ENCODE data around the gene PDE11A.
"Not testable (repeated sequence)": the region's sequence is repeated elsewhere in the genome, so short reads cannot be mapped to it uniquely, and the experiment has no call there.

Gene PDE11A

GRCh38 chr2:178072383-178073301 is at the start of gene PDE11A:
Gene PDE11A, minus strand, starts transcription at chr2:178072777. Its CDS starts 340 bp downstream, at chr2:178072437.
- DNase-seq: peak; percentile 30

- DNase-seq: peak; percentile 90
Observed at GRCh38 chr2:178119179-178119922, 46.8 kb upstream of the PDE11A start.

GRCh38 chr2:178117725-178118124 is 45.1 kb upstream of the PDE11A start:
- DNase-seq: no peak

- DNase-seq: no peak
Observed at GRCh38 chr2:178115271-178115670, 42.7 kb upstream of the PDE11A start.

GRCh38 chr2:178114462-178114861 is 41.9 kb upstream of the PDE11A start:
- DNase-seq: no peak

- DNase-seq: peak; percentile 90
Observed at GRCh38 chr2:178112202-178113152, 39.9 kb upstream of the PDE11A start, which contains the start of gene RBM45. Gene RBM45, plus strand, starts transcription at chr2:178112437. Its CDS starts 110 bp downstream, at chr2:178112547.

- no peak for DNase-seq
Observed at GRCh38 chr2:178111743-178112142, 39.2 kb upstream of the PDE11A start.

- no peak for DNase-seq
Observed at GRCh38 chr2:178110681-178111080, 38.1 kb upstream of the PDE11A start.

- peak; percentile 76 for DNase-seq
Observed at GRCh38 chr2:178109813-178110212, 37.2 kb upstream of the PDE11A start.

GRCh38 chr2:178108176-178108575 is 35.6 kb upstream of the PDE11A start:
- DNase-seq: no peak

- DNase-seq: no peak
Observed at GRCh38 chr2:178106053-178106452, 33.5 kb upstream of the PDE11A start.

GRCh38 chr2:178105566-178105965 is 33.0 kb upstream of the PDE11A start:
- no peak for DNase-seq

GRCh38 chr2:178101321-178102079 is 28.9 kb upstream of the PDE11A start:
- no peak for DNase-seq

- DNase-seq: no peak
Observed at GRCh38 chr2:178093471-178093870, 20.9 kb upstream of the PDE11A start.

- no peak for DNase-seq
Observed at GRCh38 chr2:178088774-178089270, 16.2 kb upstream of the PDE11A start.

GRCh38 chr2:178084273-178084672 is 11.7 kb upstream of the PDE11A start:
- no peak for DNase-seq

- no peak for DNase-seq
Observed at GRCh38 chr2:178082408-178083045, 9.9 kb upstream of the PDE11A start.

- DNase-seq: not testable (repeated sequence)
Observed at GRCh38 chr2:178079279-178079678, 6.7 kb upstream of the PDE11A start.

GRCh38 chr2:178076130-178076529 is 3.6 kb upstream of the PDE11A start:
- DNase-seq: no peak

- DNase-seq: no peak
Observed at GRCh38 chr2:178075006-178075326, 2.4 kb upstream of the PDE11A start.

Data from NCI-H1694 treated with DMSO at 0.1 percent for 48 hours (cell line).